Renal pelvis (tissue), 4 donors: ENCODE data around the gene DIAPH1. TPM values are rescaled to one million over a fixed set of nuclear protein-coding genes. Genes with fewer than 3 reads are reported as not detected.

Experiments used
- DNase-seq: peaks from one replicate; pipeline ENCODE4 v3.0.0-alpha.2; 2013
- polyA plus RNA-seq, 3 donors: library from polyadenylated mRNA; unstranded; fragments of 120-200 nt; gene quantifications; one replicate each; pipeline ENCODE4 v1.2.1, GENCODE V29; 2013; ENCODE audit not compliant: insufficient read length in 3 of 3

The DIAPH1 gene
- polyA plus RNA-seq, 3 donors: 70.6 to 81.0 (median 76.5) TPM

- no peak for DNase-seq
Measured at GRCh38 chr5:141484641-141485311, 134.0 kb downstream of the DIAPH1 start, which contains the start of gene PCDHGC4. Gene PCDHGC4 (plus strand): TSS chr5:141485030. CDS start chr5:141485174, 144 bp downstream.

DNA sequence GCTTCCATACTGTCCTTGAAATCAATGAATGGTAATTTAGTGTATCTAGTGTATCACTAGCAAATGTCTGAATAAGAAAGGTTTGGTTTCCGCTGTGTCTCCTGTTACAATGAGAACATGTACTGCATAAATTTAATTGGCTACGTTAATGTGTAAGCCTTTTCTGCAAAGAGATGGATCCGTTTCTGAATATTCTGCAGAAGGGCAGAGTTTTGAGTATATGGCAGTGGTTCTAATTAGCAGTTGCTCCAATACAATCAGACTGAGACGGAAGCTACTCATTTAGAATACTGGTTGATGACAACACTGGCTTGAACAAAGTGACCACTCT, 134.5 kb downstream of the DIAPH1 start:
- DNase-seq: no peak

DNA sequence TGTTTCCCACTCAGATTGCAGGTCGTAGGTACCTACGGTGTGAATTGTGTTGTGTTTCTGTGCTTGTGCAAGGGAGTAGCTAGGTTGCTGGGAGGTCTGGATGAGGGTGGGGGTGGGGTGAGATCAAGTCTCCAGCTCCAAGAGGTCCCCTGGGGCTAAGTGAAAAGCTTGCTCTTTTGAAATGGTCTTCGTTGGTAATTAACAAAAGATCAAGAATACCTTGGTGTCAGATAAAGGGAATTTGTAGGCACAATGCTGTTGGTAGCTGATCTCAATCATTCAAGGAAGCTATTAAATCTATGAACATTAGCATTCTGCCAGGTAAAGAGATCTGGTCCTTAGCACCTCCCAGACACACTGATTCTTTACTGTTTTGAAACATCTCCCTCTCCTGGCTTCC, 134.9 kb downstream of the DIAPH1 start:
- no peak for DNase-seq

DNA sequence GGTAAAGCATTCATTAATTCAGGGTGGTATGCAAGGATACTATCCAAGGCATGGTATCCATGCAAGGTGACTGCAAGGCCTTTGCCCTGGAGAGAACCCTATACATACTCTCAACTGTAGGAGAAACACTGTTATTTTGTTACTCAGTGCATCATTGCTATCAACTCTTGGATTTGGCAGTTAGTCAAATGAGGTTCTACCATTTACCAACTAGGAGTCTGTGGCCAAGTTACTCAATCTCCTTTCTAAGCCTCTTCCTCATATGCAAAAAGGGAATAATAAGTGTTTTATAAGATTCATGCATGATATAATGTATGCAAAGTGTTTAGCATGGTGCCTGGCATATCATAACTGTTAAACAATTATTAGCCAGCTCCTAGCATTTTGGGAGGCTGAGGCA, 139.0 kb downstream of the DIAPH1 start:
- no peak for DNase-seq

GRCh38 chr5:141478321-141478945, 140.4 kb downstream of the DIAPH1 start:
- DNase-seq: no peak

GRCh38 chr5:141477815-141478214, 141.0 kb downstream of the DIAPH1 start:
- DNase-seq: no peak

DNA sequence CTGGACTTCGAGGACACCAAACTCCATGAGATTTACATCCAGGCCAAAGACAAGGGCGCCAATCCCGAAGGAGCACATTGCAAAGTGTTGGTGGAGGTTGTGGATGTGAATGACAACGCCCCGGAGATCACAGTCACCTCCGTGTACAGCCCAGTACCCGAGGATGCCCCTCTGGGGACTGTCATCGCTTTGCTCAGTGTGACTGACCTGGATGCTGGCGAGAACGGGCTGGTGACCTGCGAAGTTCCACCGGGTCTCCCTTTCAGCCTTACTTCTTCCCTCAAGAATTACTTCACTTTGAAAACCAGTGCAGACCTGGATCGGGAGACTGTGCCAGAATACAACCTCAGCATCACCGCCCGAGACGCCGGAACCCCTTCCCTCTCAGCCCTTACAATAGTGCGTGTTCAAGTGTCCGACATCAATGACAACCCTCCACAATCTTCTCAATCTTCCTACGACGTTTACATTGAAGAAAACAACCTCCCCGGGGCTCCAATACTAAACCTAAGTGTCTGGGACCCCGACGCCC, 141.7 kb downstream of the DIAPH1 start:
- DNase-seq: no peak

- DNase-seq: peak; percentile 84
Measured at GRCh38 chr5:141476132-141476911, 142.5 kb downstream of the DIAPH1 start.

DNA sequence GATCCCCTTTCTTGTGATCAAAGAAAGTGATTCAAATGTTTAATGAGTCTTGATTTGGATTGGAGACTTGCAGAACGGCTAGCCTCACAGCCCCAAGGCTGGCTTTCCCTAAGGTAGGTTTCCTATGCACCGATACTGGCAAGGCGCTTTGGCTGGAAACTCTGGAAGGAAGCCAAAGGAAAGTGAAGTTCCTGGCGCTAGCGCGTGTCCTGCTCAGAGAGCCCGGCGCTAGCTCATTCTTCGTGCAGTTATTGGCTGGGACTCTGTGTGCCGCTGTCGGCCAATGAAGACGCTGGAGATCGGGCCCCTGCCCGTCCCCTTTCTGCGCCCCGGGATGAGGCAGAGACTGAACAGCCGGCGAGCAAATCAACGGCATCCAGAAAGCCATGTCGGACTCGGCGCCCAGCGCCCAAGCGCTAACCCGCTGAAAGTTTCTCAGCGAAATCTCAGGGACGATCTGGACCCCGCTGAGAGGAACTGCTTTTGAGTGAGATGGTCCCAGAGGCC, 143.1 kb downstream of the DIAPH1 start, which contains the start of gene PCDHGC3:
Gene PCDHGC3, plus strand, starts transcription at position 342 of the 507 bp plus-strand sequence. Its CDS starts 151 bp downstream, at position 493.
- peak; percentile 94 for DNase-seq

DNA sequence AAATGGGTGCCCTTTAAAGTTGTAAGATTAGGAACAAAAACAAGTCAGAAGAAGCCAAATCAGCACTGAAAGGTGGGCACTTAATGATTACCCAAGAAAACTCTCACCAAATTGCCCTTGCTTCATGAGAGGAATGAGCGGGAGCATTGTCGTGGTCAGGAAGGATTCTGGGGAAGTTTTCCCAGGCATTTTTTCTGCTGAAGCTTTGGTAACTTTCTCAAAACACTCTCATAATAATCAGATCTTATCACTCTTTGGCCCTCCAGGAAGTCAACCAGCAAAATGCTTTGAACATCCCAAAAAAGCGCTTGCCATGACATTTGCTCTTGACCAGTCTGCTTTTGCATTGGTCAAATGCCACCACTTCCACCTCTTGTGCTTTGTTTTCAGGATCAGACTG, 153.4 kb downstream of the DIAPH1 start:
- no peak for DNase-seq

Other genes starting within 250 kb of the DIAPH1 start
- gene PCDHGB3, start 248.8 kb downstream of the DIAPH1 start, polyA plus RNA-seq: 1 to 10 TPM; 1.9 to 2.6 (median 2.5) TPM
- gene PCDHGA6, start 245.1 kb downstream of the DIAPH1 start, polyA plus RNA-seq: 1 to 10 TPM; 6.4 to 8.5 (median 7.9) TPM
- gene PCDHGA7, start 236.3 kb downstream of the DIAPH1 start, polyA plus RNA-seq: 1 to 10 TPM; 2.2 to 2.5 (median 2.5) TPM
- gene PCDHGB4, start 231.3 kb downstream of the DIAPH1 start, polyA plus RNA-seq: 1 to 10 TPM; 4.9 to 6.2 (median 6.2) TPM
- under 1 TPM; 0.78 to 0.85 (median 0.81) TPM for gene PCDHGA8, start 226.4 kb downstream of the DIAPH1 start, polyA plus RNA-seq
- 10 to 100 TPM in 1 of 3 donors, 1 to 10 TPM in 2; 9.3 to 12.0 (median 9.7) TPM for gene PCDHGB5, start 221.1 kb downstream of the DIAPH1 start, polyA plus RNA-seq
- 1 to 10 TPM; 4.8 to 6.1 (median 5.5) TPM for gene PCDHGA9, start 216.2 kb downstream of the DIAPH1 start, polyA plus RNA-seq
- gene PCDHGB6, start 211.0 kb downstream of the DIAPH1 start, polyA plus RNA-seq: 1 to 10 TPM; 6.8 to 7.8 (median 7.3) TPM
- gene PCDHGA10, start 206.0 kb downstream of the DIAPH1 start, polyA plus RNA-seq: 1 to 10 TPM; 3.1 to 3.7 (median 3.4) TPM
- 10 to 100 TPM; 11.0 to 17.3 (median 16.1) TPM for gene PCDHGB7, start 201.3 kb downstream of the DIAPH1 start, polyA plus RNA-seq
- 1 to 10 TPM; 3.8 to 6.3 (median 4.9) TPM for gene PCDHGA11, start 197.9 kb downstream of the DIAPH1 start, polyA plus RNA-seq
- 1 to 10 TPM; 1.1 to 2.9 (median 1.8) TPM for gene PCDHGA12, start 188.5 kb downstream of the DIAPH1 start, polyA plus RNA-seq
- 100 to 1,000 TPM in 1 of 3 donors, 10 to 100 TPM in 2; 91.6 to 131 (median 92.5) TPM for gene PCDHGC3, start 143.0 kb downstream of the DIAPH1 start, polyA plus RNA-seq
- 1 to 10 TPM; 3.3 to 4.3 (median 3.8) TPM for gene PCDHGC4, start 134.0 kb downstream of the DIAPH1 start, polyA plus RNA-seq
- 1 to 10 TPM in 1 of 3 donors, under 1 TPM in 2; 0.40 to 1.1 (median 0.93) TPM for gene PCDHGC5, start 129.9 kb downstream of the DIAPH1 start, polyA plus RNA-seq
- 100 to 1,000 TPM in 2 of 3 donors, 10 to 100 TPM in 1; 92.2 to 123 (median 118) TPM for gene HDAC3, start 17.8 kb upstream of the DIAPH1 start, polyA plus RNA-seq
- 1 to 10 TPM; 1.2 to 1.8 (median 1.4) TPM for gene RELL2, start 18.0 kb upstream of the DIAPH1 start, polyA plus RNA-seq
- gene FCHSD1, start 32.4 kb upstream of the DIAPH1 start, polyA plus RNA-seq: 10 to 100 TPM; 11.4 to 16.2 (median 14.7) TPM
- gene ARAP3, start 63.2 kb upstream of the DIAPH1 start, polyA plus RNA-seq: 10 to 100 TPM; 20.3 to 25.1 (median 21.6) TPM